Panc1 (cell line): ENCODE measurements around the gene ST6GAL2.

Experiments used
- CTCF ChIP-seq: fragments of 450-650 bp; IDR thresholded peaks from 2 replicates; pipeline ENCODE4 v1.5.1; 2017; ENCODE audit warnings: mild to moderate bottlenecking
- POLR2AphosphoS5 ChIP-seq: IDR thresholded peaks from 2 replicates; pipeline ENCODE4 v1.6.1; 2012; ENCODE audit warnings: mild to moderate bottlenecking, low read depth, low read length, moderate library complexity

- TF ChIP-seq CTCF (no peak), POLR2AphosphoS5 (no peak)
These were observed 69.0 kb downstream of the ST6GAL2 start for GRCh38 chr2:106816974-106817373.
